IPS-15b (cell line): ENCODE data around the gene C10orf67.

Source experiments
- H3K27me3 ChIP-seq: one replicate; pipeline ENCODE4 v1.6.1; 2013; ENCODE audit warnings: low read length; ENCODE audit not compliant: control insufficient read depth, insufficient read depth
- H3K36me3 ChIP-seq: one replicate; pipeline ENCODE4 v1.6.1; 2013; ENCODE audit warnings: low read length; ENCODE audit not compliant: control insufficient read depth, insufficient read depth
- H3K4me1 ChIP-seq: one replicate; pipeline ENCODE4 v1.6.1; 2013; ENCODE audit warnings: mild to moderate bottlenecking, low read length; ENCODE audit not compliant: control insufficient read depth, insufficient read depth
- H3K4me3 ChIP-seq: one replicate; pipeline ENCODE4 v1.5.1; 2013; ENCODE audit warnings: low read depth, low read length
- H3K9ac ChIP-seq: one replicate; pipeline ENCODE4 v1.6.1; 2013; ENCODE audit warnings: low read depth, mild to moderate bottlenecking, low read length
- H3K9me3 ChIP-seq: one replicate; pipeline ENCODE4 v1.6.1; 2013; ENCODE audit warnings: mild to moderate bottlenecking, low read length; ENCODE audit not compliant: control insufficient read depth, insufficient read depth

C10orf67 gene

DNA sequence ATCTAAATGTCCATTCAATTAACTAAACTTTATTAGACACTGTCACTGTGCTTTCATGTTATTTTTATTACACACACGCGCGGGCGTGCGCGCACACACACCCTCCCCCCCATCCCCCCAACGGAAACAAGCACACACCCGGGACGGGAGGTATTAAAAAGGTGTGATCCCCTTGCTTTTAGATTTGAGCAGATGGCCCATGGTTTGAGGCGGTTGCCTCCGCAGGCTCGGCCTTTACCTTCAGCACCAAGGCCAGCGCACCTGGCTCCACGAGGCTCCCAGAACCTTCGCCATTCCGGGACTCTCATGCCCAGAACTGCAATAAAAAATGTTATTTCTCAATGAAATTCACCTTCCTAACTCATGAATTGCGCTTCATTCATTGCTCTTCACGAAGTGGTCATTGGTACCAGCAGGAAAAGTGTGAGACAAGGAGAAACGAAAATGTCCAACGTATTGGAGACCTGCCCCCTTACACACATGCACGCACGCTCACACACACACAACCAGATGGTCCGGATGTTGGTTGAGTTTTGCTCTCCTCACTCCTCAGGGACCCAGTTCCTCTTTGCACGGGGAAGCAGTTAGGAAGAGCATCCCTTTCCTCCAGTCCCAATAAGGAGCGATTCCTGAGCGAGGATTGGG lies 173.2 kb downstream of the C10orf67 start:
- no peak overlapping the region for H3K9ac ChIP-seq

DNA sequence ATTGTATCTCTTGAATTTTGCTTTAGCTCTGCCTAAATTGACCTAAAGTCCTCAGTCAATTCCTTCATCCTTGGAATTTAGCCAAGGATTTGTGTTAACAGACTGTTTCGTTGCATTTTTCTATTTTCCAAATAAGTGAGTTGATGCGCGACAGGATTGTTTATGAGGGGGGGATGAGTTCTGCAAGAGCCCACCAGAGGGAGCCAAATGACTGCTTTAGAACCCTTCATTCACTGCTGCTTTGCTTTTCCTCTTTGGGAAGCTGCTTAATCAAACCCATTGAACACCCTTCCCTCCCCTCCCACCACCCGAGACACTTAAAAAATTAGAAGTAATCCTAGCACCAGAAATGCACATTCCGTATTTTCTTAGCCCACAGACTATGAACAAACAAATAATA lies 186.2 kb downstream of the C10orf67 start:
- H3K9me3 ChIP-seq: no peaks in the 10 kb centered on the region
- H3K9ac ChIP-seq: no peak overlapping the region
- no peaks in the 10 kb centered on the region for H3K36me3 ChIP-seq
- no peaks in the 10 kb centered on the region for H3K4me1 ChIP-seq
- H3K27me3 ChIP-seq: peaks cover 31% of the 10 kb centered on the region
- peak overlapping the region; percentile 2 for H3K4me3 ChIP-seq

More for the DNA sequence above, 173.2 kb downstream of the C10orf67 start:
- Histone ChIP-seq H3K4me1 (no peaks in the 10 kb centered on the region), H3K27me3 (peaks cover 97% of the 10 kb centered on the region), H3K9me3 (no peaks in the 10 kb centered on the region), H3K36me3 (no peaks in the 10 kb centered on the region), H3K4me3 (peak overlapping the region; percentile 27)

DNA sequence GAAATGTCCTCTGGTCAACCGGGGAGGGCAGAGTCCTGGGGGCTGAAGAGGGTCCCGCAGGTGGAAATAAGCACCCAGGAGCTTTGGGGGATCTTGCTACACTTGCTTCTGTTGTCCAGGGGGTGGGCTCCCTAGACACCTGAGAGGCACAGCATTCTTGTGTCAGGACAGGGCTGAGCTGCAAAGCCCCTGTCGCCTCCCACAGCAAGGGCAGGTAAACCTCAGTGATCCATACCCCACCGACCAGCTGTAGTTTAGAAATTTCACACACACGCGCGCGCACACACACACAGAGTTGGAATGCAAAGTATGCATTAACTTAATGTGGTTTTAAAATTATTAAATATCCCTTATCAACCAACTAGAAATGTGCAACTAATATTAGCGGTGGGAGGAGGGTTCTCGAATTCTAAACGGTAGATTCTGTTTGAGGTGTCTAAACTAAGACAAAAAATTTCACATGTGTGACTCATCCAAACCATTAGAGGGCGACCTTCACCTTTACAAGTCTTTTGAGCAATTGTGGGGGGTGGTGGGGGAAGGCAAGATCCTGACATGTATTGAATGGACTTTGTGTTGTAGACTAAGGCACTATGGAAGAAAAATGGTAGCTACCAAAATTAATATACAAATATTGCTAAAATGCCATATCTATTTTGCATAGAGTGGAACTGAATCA lies 186.8 kb downstream of the C10orf67 start:
- peak overlapping the region; percentile 2 for H3K4me3 ChIP-seq
- H3K36me3 ChIP-seq: no peaks in the 10 kb centered on the region
- no peak overlapping the region for H3K9ac ChIP-seq

DNA sequence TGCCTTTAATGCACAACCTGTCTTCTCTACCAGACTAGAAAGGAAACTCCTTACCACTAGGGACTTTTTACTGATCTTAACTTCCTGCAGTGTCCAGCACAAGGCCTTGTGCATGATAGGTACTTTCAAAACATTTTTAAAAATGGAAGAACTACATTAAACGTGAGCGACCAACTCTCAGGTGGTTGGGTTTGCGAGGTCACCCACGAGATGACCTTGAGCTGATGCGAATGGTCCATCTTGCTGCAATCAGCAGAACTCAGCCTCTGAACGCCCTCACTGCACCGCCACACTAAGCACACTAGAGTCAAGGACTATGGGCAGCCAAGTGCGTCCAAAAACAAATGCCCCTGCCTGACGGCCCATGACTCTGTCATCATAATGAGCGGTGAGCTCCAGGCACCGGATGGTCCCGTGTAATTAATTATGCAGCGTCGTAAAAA lies 187.3 kb downstream of the C10orf67 start:
- no peaks in the 10 kb centered on the region for H3K36me3 ChIP-seq
- H3K9ac ChIP-seq: no peak overlapping the region
- no peak overlapping the region for H3K4me3 ChIP-seq

More for the DNA sequence above, 186.8 kb downstream of the C10orf67 start:
- Histone ChIP-seq H3K4me1 (no peaks in the 10 kb centered on the region), H3K9me3 (no peaks in the 10 kb centered on the region), H3K27me3 (peaks cover 29% of the 10 kb centered on the region)

DNA sequence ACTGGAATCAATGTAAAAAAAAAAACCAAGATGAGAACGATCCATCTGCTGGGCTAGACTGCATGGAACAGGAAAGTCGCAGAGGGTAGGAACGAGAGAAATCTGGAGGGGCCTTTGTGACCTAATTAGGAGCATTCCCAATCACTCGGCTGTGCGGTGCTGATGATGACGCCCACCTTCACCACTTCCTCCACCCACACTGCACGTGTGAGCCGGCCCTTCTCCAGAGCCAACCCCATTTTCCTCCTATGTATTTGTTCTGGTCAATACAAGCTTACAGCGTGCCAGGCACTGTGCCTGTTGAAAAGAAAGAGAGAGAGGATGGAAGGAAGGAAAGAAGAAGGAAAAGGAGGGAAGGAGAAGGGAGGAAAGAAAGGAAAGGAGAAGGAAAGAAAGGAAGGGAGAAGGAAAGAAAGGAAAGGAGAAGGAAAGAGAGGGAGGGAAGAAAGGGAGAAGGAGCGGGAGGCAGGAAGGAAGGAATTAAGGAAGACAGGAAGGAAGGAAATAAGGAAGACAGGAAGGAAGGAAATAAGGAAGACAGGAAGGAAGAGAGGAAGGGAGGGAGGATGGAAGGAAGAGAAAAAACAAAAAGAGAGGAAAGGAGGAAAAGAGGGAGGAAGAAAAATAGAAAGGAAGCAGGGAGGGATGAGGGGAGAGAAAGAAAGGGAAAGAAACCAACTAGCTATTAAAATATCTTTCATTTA lies 188.0 kb downstream of the C10orf67 start:
- Histone ChIP-seq H3K9me3 (no peaks in the 10 kb centered on the region), H3K9ac (no peak overlapping the region), H3K4me3 (no peak overlapping the region), H3K36me3 (no peaks in the 10 kb centered on the region), H3K27me3 (peaks cover 26% of the 10 kb centered on the region), H3K4me1 (no peaks in the 10 kb centered on the region)

More for the DNA sequence above, 187.3 kb downstream of the C10orf67 start:
- H3K9me3 ChIP-seq: no peaks in the 10 kb centered on the region
- H3K4me1 ChIP-seq: no peaks in the 10 kb centered on the region
- H3K27me3 ChIP-seq: peaks cover 29% of the 10 kb centered on the region

DNA sequence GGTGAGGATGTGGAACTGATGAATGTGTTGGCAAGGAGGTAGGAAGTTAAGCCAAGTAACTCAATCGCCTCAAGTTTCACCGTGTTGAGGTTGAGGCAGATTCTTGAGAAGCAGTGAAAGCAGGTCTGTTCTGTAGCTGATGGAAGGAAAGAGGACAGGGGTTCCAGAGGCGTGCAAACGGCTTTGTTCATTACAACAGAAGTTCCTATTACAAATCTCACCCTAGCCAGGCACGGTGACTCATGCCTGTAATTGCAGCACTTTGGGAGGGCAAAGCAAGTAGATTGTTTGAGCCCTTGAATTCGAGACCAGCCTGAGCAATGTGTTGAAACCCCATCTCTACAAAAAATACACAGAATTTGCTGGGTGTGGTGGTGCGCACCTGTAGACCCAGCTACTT lies 189.4 kb downstream of the C10orf67 start:
- Histone ChIP-seq H3K27me3 (peaks cover 14% of the 10 kb centered on the region), H3K9me3 (no peaks in the 10 kb centered on the region), H3K4me3 (no peak overlapping the region), H3K9ac (no peak overlapping the region), H3K36me3 (no peaks in the 10 kb centered on the region), H3K4me1 (no peaks in the 10 kb centered on the region)
